ENCODE measurements around the gene C22orf31. TPM values are rescaled to one million over a fixed set of nuclear protein-coding genes. Genes with fewer than 3 reads are reported as not detected.
A peak's percentile ranks its signal among the peaks of the same experiment; 100 is the strongest.

The C22orf31 gene
- not detected for total RNA-seq

- no peak for DNase-seq (ENCODE audit: low spot score)
- H3K9me3 ChIP-seq, result no peaks in the 10 kb centered on the region
- H3K4me3 ChIP-seq, result no peak within 1 kb of the TSS
- no peak within 1 kb of the TSS for H3K27ac ChIP-seq
- H3K27me3 ChIP-seq, result no peaks in the 10 kb centered on the region
- no peak for TF ChIP-seq CTCF (IDR thresholded peaks at IDR 0.05)
- no peaks in the 10 kb centered on the region for H3K4me1 ChIP-seq
- H3K36me3 ChIP-seq, result no peaks in the 10 kb centered on the region
Measured at GRCh38 chr22:29061773-29062172, at the start of gene C22orf31. Gene C22orf31, minus strand, starts transcription at chr22:29061831. Its CDS starts 39 bp downstream, at chr22:29061792.

GRCh38 chr22:29110946-29111345, 49.3 kb upstream of the C22orf31 start:
- no peak for DNase-seq (ENCODE audit: low spot score)
- H3K27ac ChIP-seq, result no peak overlapping the region
- H3K4me1 ChIP-seq, result peaks cover 0 to 21% of the 10 kb centered on the region in 2 donors
- no peaks in the 10 kb centered on the region for H3K27me3 ChIP-seq
- TF ChIP-seq CTCF (IDR thresholded peaks at IDR 0.05), result no peak
- H3K36me3 ChIP-seq, result no peaks in the 10 kb centered on the region
- no peak overlapping the region for H3K4me3 ChIP-seq
- H3K9me3 ChIP-seq, result no peaks in the 10 kb centered on the region

GRCh38 chr22:29109822-29110221, 48.2 kb upstream of the C22orf31 start:
- Histone ChIP-seq H3K4me1 (peaks cover 0 to 12% of the 10 kb centered on the region in 2 donors), H3K27ac (peak overlapping the region in 1 of 2 donors; percentile 48)
- DNase-seq (ENCODE audit: low spot score), result no peak

GRCh38 chr22:29108137-29108536, 46.5 kb upstream of the C22orf31 start:
- Histone ChIP-seq H3K27ac (no peak overlapping the region), H3K9me3 (no peaks in the 10 kb centered on the region), H3K27me3 (no peaks in the 10 kb centered on the region), H3K4me1 (peaks cover 0 to 12% of the 10 kb centered on the region in 2 donors), H3K36me3 (no peaks in the 10 kb centered on the region), H3K4me3 (no peak overlapping the region)
- DNase-seq (ENCODE audit: low spot score), result no peak
- no peak for TF ChIP-seq CTCF (IDR thresholded peaks at IDR 0.05)

More at GRCh38 chr22:29109822-29110221, 48.2 kb upstream of the C22orf31 start:
- no peak overlapping the region for H3K4me3 ChIP-seq
- no peaks in the 10 kb centered on the region for H3K27me3 ChIP-seq
- no peak for TF ChIP-seq CTCF (IDR thresholded peaks at IDR 0.05)
- no peaks in the 10 kb centered on the region for H3K36me3 ChIP-seq
- H3K9me3 ChIP-seq, result no peaks in the 10 kb centered on the region

DNA sequence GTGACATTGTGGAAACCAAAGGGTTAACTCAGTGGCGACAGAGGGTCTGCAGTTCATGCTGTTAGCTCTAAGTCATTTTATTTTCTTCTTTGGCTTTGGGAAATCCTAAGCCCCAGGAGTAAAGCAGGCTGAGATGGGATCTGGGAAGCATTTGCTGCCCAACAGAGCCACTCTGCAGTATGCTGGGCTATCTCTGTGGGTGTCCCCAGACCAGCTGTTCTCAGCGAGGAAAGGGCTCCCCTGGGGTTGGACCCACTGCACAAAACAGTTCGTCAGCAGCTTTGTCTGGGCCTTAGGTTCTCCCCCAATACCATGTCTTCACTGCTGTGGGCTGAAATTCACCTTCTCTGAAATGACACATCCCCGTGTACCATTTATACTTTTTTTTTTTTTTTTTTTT, 45.2 kb upstream of the C22orf31 start:
- no peak overlapping the region for H3K27ac ChIP-seq
- no peaks in the 10 kb centered on the region for H3K36me3 ChIP-seq
- no peak overlapping the region for H3K4me3 ChIP-seq
- no peaks in the 10 kb centered on the region for H3K9me3 ChIP-seq
- no peaks in the 10 kb centered on the region for H3K27me3 ChIP-seq
- peaks cover 0 to 12% of the 10 kb centered on the region in 2 donors for H3K4me1 ChIP-seq
- TF ChIP-seq CTCF (IDR thresholded peaks at IDR 0.05), result no peak
- no peak for DNase-seq (ENCODE audit: low spot score)

- Histone ChIP-seq H3K4me1 (peaks cover 0 to 12% of the 10 kb centered on the region in 2 donors), H3K27me3 (no peaks in the 10 kb centered on the region), H3K27ac (no peak overlapping the region), H3K4me3 (no peak overlapping the region), H3K9me3 (no peaks in the 10 kb centered on the region), H3K36me3 (no peaks in the 10 kb centered on the region)
- no peak for DNase-seq (ENCODE audit: low spot score)
- no peak for TF ChIP-seq CTCF (IDR thresholded peaks at IDR 0.05)
Measured at GRCh38 chr22:29105468-29105867, 43.8 kb upstream of the C22orf31 start.
